GM19043 (cell line): Measurements from ENCODE around the gene NDUFA9.

Experiments used
- ATAC-seq: cut with Tn5 transposase; IDR thresholded peaks from one replicate; pipeline ENCODE4 v1.9.1; 2021; ENCODE audit warnings: low read depth; ENCODE audit not compliant: unreplicated experiment

The NDUFA9 gene

GRCh38 chr12:4685317-4685716, 36.4 kb downstream of the NDUFA9 start:
- no peak for ATAC-seq

GRCh38 chr12:4690760-4691159, 41.8 kb downstream of the NDUFA9 start:
- ATAC-seq, result no peak
